GM11168 (cell line): ENCODE results near the gene AGAP2.

Source experiments
- in situ Hi-C: fragments of 300-500 bp; cut with MboI; formaldehyde crosslinking; loops from one replicate; pipeline ENCODE4 v1.12.0; 2022; ENCODE audit warnings: low sequenced_read_pairs; ENCODE audit not compliant: unreplicated experiment

The AGAP2 gene

GRCh38 chr12:57755194-57755453, 16.6 kb upstream of the AGAP2 start:
- in situ Hi-C loops = no loop called here

GRCh38 chr12:57754411-57755193, 16.1 kb upstream of the AGAP2 start, which contains the start of gene MARCHF9:
MARCHF9 (plus strand) TSS chr12:57755103; CDS start chr12:57755529, 426 bp downstream.
- in situ Hi-C loops = no loop called here

- in situ Hi-C loops = no loop called here
Observed at GRCh38 chr12:57753756-57754337, 15.3 kb upstream of the AGAP2 start.

GRCh38 chr12:57752668-57753000, 14.1 kb upstream of the AGAP2 start:
- in situ Hi-C loops = no loop called here

GRCh38 chr12:57751788-57752667, 13.5 kb upstream of the AGAP2 start, which contains the start of gene CDK4:
CDK4 (minus strand) TSS chr12:57752310; CDS start chr12:57751717, 593 bp downstream.
- in situ Hi-C loops = no loop called here

GRCh38 chr12:57751432-57751787, 12.9 kb upstream of the AGAP2 start:
- in situ Hi-C loops = no loop called here

- in situ Hi-C loops = no loop called here
Observed at GRCh38 chr12:57750561-57751431, 12.3 kb upstream of the AGAP2 start.

GRCh38 chr12:57749061-57749460, 10.5 kb upstream of the AGAP2 start:
- in situ Hi-C loops = no loop called here

- in situ Hi-C loops = no loop called here
Observed at GRCh38 chr12:57746025-57746424, 7.5 kb upstream of the AGAP2 start.

GRCh38 chr12:57745485-57745881, 6.9 kb upstream of the AGAP2 start:
- in situ Hi-C loops = no loop called here

- in situ Hi-C loops = no loop called here
Observed at GRCh38 chr12:57744777-57745484, 6.4 kb upstream of the AGAP2 start, which contains the start of gene TSPAN31. TSPAN31 (plus strand) TSS chr12:57745039; CDS start chr12:57745155, 116 bp downstream.

- in situ Hi-C loops = no loop called here
Observed at GRCh38 chr12:57744194-57744776, 5.7 kb upstream of the AGAP2 start.

- in situ Hi-C loops = no loop called here
Observed at GRCh38 chr12:57743769-57744168, 5.2 kb upstream of the AGAP2 start.

- in situ Hi-C loops = no loop called here
Observed at GRCh38 chr12:57741844-57742738, 3.5 kb upstream of the AGAP2 start.

- in situ Hi-C loops = no loop called here
Observed at GRCh38 chr12:57741413-57741789, 2.9 kb upstream of the AGAP2 start.

- in situ Hi-C loops = no loop called here
Observed at GRCh38 chr12:57740656-57741412, 2.3 kb upstream of the AGAP2 start.

- in situ Hi-C loops = no loop called here
Observed at GRCh38 chr12:57739914-57740538, 1.5 kb upstream of the AGAP2 start.
